Caki2 (cell line): ENCODE results near the gene TLR8. TPM values are rescaled to one million over a fixed set of nuclear protein-coding genes. Genes with fewer than 3 reads are reported as not detected.

Experiments
- DNase-seq: peaks from one replicate; pipeline ENCODE4 v3.0.0-alpha.2; 2015; ENCODE audit warnings: low read depth
- in situ Hi-C: cut with HindIII; loops from 2 replicates; pipeline ENCODE4 v1.10.0; 2016; ENCODE audit warnings: low sequenced_read_pairs, low pct_unique_long_range_greater_than_20kb, mixed read lengths
- total RNA-seq: library from RNA; depleted of rRNA; stranded (reverse); fragments of >200 nt; shearing (Covaris generic); gene quantifications from 2 replicates; pipeline ENCODE4 v1.2.3, GENCODE V29; 2014; ENCODE audit warnings: low replicate concordance; rRNA removed

The TLR8 gene
- total RNA-seq: not detected in 2 replicates

- in situ Hi-C loops: no loop called here
These were observed at the start of gene TLR8 for GRCh38 chrX:12906046-12906761. TLR8 (plus strand) TSS chrX:12906620; CDS start chrX:12906707, 87 bp downstream.

GRCh38 chrX:12865359-12865758 lies 41.1 kb upstream of the TLR8 start:
- in situ Hi-C loops: no loop called here
- no peak for DNase-seq

More at GRCh38 chrX:12906046-12906761, at the start of gene TLR8:
- DNase-seq: no peak

GRCh38 chrX:12866451-12867377 lies 39.7 kb upstream of the TLR8 start, which contains the start of gene TLR7:
TLR7 (plus strand) TSS chrX:12867072; CDS start chrX:12867579, 507 bp downstream.
- in situ Hi-C loops: no loop called here

GRCh38 chrX:12867685-12868084 lies 38.7 kb upstream of the TLR8 start:
- in situ Hi-C loops: no loop called here

More at GRCh38 chrX:12866451-12867377, 39.7 kb upstream of the TLR8 start, which contains the start of gene TLR7:
- DNase-seq: no peak

GRCh38 chrX:12868747-12869146 lies 37.7 kb upstream of the TLR8 start:
- DNase-seq: no peak
- in situ Hi-C loops: no loop called here

More at GRCh38 chrX:12867685-12868084, 38.7 kb upstream of the TLR8 start:
- DNase-seq: no peak

- DNase-seq: no peak
- in situ Hi-C loops: no loop called here
These were observed 35.2 kb upstream of the TLR8 start for GRCh38 chrX:12871257-12871656.

- DNase-seq: no peak
These were observed 33.7 kb upstream of the TLR8 start for GRCh38 chrX:12872741-12873140.

GRCh38 chrX:12874581-12874980 lies 31.8 kb upstream of the TLR8 start:
- in situ Hi-C loops: no loop called here

More at GRCh38 chrX:12872741-12873140, 33.7 kb upstream of the TLR8 start:
- in situ Hi-C loops: no loop called here

GRCh38 chrX:12877386-12877785 lies 29.0 kb upstream of the TLR8 start:
- DNase-seq: peak; percentile 1
- in situ Hi-C loops: no loop called here

More at GRCh38 chrX:12874581-12874980, 31.8 kb upstream of the TLR8 start:
- no peak for DNase-seq

GRCh38 chrX:12878536-12878935 lies 27.9 kb upstream of the TLR8 start:
- in situ Hi-C loops: no loop called here
- DNase-seq: no peak

- in situ Hi-C loops: no loop called here
- DNase-seq: no peak
These were observed 24.5 kb upstream of the TLR8 start for GRCh38 chrX:12881914-12882313.

- DNase-seq: no peak
- in situ Hi-C loops: no loop called here
These were observed 20.9 kb upstream of the TLR8 start for GRCh38 chrX:12885508-12885907.

GRCh38 chrX:12886545-12886944 lies 19.9 kb upstream of the TLR8 start:
- in situ Hi-C loops: no loop called here

GRCh38 chrX:12887141-12887540 lies 19.3 kb upstream of the TLR8 start:
- no peak for DNase-seq
- in situ Hi-C loops: no loop called here

More at GRCh38 chrX:12886545-12886944, 19.9 kb upstream of the TLR8 start:
- DNase-seq: no peak

GRCh38 chrX:12887767-12888166 lies 18.7 kb upstream of the TLR8 start:
- in situ Hi-C loops: no loop called here
- no peak for DNase-seq

- in situ Hi-C loops: no loop called here
- no peak for DNase-seq
These were observed 16.0 kb upstream of the TLR8 start for GRCh38 chrX:12890467-12890866.

GRCh38 chrX:12891171-12891570 lies 15.2 kb upstream of the TLR8 start:
- in situ Hi-C loops: no loop called here
- no peak for DNase-seq

GRCh38 chrX:12891915-12892506 lies 14.4 kb upstream of the TLR8 start:
- in situ Hi-C loops: no loop called here
- no peak for DNase-seq
